OCI-LY1 (cell line): ENCODE results near the gene ZNF777.
"Not testable (repeated sequence)": the region's sequence is repeated elsewhere in the genome, so short reads cannot be mapped to it uniquely, and the experiment has no call there.

Experiments
- H2AFZ ChIP-seq: fragments of 200-600 bp; sonication (generic), shearing (Covaris generic); 2 replicates; pipeline ENCODE4 v1.6.0; 2014; ENCODE audit warnings: antibody characterized with exemption, mild to moderate bottlenecking, low read length
- H3F3A ChIP-seq: fragments of 200-600 bp; sonication (generic), shearing (Covaris generic); 2 replicates; pipeline ENCODE4 v1.6.0; 2014; ENCODE audit warnings: mild to moderate bottlenecking, antibody characterized with exemption, low read length, moderate library complexity; ENCODE audit not compliant: insufficient read depth
- H3K27ac ChIP-seq: fragments of 200-600 bp; sonication (generic); 2 replicates; pipeline ENCODE4 v1.5.1; 2014; ENCODE audit warnings: low read length, mixed run types, mild to moderate bottlenecking, low read depth; ENCODE audit not compliant: poor library complexity, severe bottlenecking
- H3K27me3 ChIP-seq: fragments of 200-600 bp; sonication (generic); 2 replicates; pipeline ENCODE4 v1.6.0; 2014; ENCODE audit warnings: antibody characterized with exemption, mild to moderate bottlenecking, low read length, moderate library complexity; ENCODE audit not compliant: insufficient read depth
- H3K36me3 ChIP-seq: fragments of 200-600 bp; sonication (generic); 2 replicates; pipeline ENCODE4 v1.6.1; 2014; ENCODE audit warnings: mild to moderate bottlenecking, antibody characterized with exemption, low read length, moderate library complexity, mixed read lengths; ENCODE audit not compliant: insufficient read depth
- H3K4me1 ChIP-seq: fragments of 200-600 bp; sonication (generic); 2 replicates; pipeline ENCODE4 v1.5.1; 2014; ENCODE audit warnings: mild to moderate bottlenecking, low read length, moderate library complexity; ENCODE audit not compliant: insufficient read depth, severe bottlenecking
- H3K4me2 ChIP-seq: fragments of 200-600 bp; sonication (generic), shearing (Covaris generic); 2 replicates; pipeline ENCODE4 v1.6.1; 2014; ENCODE audit warnings: low read length
- H3K4me3 ChIP-seq: fragments of 200-600 bp; sonication (generic); 2 replicates; pipeline ENCODE4 v1.5.1; 2014; ENCODE audit warnings: low read length, low read depth, mild to moderate bottlenecking, mixed read lengths; ENCODE audit not compliant: poor library complexity, severe bottlenecking
- H3K79me2 ChIP-seq: fragments of 200-600 bp; shearing (Covaris generic); 2 replicates; pipeline ENCODE4 v1.6.1; 2016; ENCODE audit warnings: mixed run types, low read length, mixed read lengths; ENCODE audit not compliant: insufficient read depth
- H3K9ac ChIP-seq: fragments of 200-600 bp; sonication (generic), shearing (Covaris generic); 2 replicates; pipeline ENCODE4 v1.6.1; 2014; ENCODE audit warnings: mild to moderate bottlenecking, low read length, mixed read lengths
- H3K9me2 ChIP-seq: fragments of 200-600 bp; sonication (generic), shearing (Covaris generic); 2 replicates; pipeline ENCODE4 v1.6.1; 2014; ENCODE audit warnings: low read depth, mild to moderate bottlenecking, low read length, mixed read lengths
- H3K9me3 ChIP-seq: fragments of 200-600 bp; shearing (Covaris generic); 2 replicates; pipeline ENCODE4 v1.6.1; 2014; ENCODE audit warnings: low read length, mixed read lengths
- H4K20me1 ChIP-seq: fragments of 200-600 bp; sonication (generic), shearing (Covaris generic); 2 replicates; pipeline ENCODE4 v1.6.0; 2016; ENCODE audit warnings: mild to moderate bottlenecking, low read length; ENCODE audit not compliant: insufficient read depth
- EZH2 ChIP-seq: fragments of 200-600 bp; sonication (generic), shearing (Covaris generic); IDR thresholded peaks from 2 replicates; pipeline ENCODE4 v1.8.0; 2017; ENCODE audit warnings: borderline replicate concordance, mixed run types, mild to moderate bottlenecking, antibody characterized with exemption, low read length, moderate library complexity, mixed read lengths
- TF ChIP-seq, protein P1 (sequence below): fragments of 200-600 bp; sonication (generic), shearing (Covaris generic); IDR thresholded peaks from 2 replicates; pipeline ENCODE4 v1.5.1; 2017; ENCODE audit warnings: mild to moderate bottlenecking, antibody characterized with exemption, low read length, moderate library complexity, mixed read lengths

Gene ZNF777

GRCh38 chr7:149404396-149404795 is 56.5 kb downstream of the ZNF777 start:
- Histone ChIP-seq H3K9me2 (no peaks in the 10 kb centered on the region), H3K9ac (no peak overlapping the region), H3K36me3 (no peaks in the 10 kb centered on the region), H3K79me2 (no peaks in the 10 kb centered on the region), H3K9me3 (no peaks in the 10 kb centered on the region), H3K4me3 (no peak overlapping the region), H3K27ac (no peak overlapping the region), H3F3A (no peaks in the 10 kb centered on the region), H3K4me1 (no peaks in the 10 kb centered on the region), H4K20me1 (no peaks in the 10 kb centered on the region), H3K4me2 (no peak overlapping the region), H2AFZ (no peak overlapping the region), H3K27me3 (no peaks in the 10 kb centered on the region; the same call in 1 of the 2 replicates)
- TF ChIP-seq, protein P1, sequence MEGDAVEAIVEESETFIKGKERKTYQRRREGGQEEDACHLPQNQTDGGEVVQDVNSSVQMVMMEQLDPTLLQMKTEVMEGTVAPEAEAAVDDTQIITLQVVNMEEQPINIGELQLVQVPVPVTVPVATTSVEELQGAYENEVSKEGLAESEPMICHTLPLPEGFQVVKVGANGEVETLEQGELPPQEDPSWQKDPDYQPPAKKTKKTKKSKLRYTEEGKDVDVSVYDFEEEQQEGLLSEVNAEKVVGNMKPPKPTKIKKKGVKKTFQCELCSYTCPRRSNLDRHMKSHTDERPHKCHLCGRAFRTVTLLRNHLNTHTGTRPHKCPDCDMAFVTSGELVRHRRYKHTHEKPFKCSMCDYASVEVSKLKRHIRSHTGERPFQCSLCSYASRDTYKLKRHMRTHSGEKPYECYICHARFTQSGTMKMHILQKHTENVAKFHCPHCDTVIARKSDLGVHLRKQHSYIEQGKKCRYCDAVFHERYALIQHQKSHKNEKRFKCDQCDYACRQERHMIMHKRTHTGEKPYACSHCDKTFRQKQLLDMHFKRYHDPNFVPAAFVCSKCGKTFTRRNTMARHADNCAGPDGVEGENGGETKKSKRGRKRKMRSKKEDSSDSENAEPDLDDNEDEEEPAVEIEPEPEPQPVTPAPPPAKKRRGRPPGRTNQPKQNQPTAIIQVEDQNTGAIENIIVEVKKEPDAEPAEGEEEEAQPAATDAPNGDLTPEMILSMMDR = no peak
- no peak for TF ChIP-seq EZH2

DNA sequence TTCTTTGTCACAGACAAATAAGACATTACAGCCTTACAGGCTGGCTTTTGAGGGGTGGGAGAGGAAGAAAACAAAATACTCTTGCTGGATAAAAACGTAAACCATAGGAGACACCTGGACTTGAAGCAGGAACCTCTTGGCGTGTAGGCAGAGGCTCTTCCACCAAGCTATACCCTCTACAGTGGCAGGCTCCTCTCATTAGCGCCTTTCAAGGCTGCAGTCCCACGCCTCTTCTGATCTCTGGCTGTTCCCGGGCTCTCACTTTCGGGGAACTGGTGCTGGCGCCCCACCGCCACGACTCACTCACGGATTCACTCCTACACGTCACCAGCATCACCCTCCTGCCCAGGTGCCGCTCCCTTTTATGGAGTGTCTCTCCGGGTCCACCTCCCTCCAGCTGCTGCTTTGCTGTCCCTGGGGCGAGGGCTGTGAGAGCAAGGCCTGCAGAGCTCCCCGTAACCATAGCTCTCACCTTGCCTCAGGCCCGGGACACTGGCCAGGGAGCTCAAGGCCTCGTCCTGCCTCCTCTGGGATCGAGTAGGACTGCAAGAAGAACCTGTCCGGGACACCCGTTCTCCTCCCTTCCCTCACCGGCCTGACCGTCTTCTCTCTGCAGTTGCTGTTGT is 62.6 kb downstream of the ZNF777 start:
- no peak overlapping the region for H3K4me2 ChIP-seq
- no peak overlapping the region for H3K27ac ChIP-seq
- no peak overlapping the region for H2AFZ ChIP-seq
- H3K79me2 ChIP-seq = no peaks in the 10 kb centered on the region
- no peak overlapping the region for H3K9ac ChIP-seq
- no peaks in the 10 kb centered on the region for H3K36me3 ChIP-seq
- no peaks in the 10 kb centered on the region for H3F3A ChIP-seq
- H3K4me3 ChIP-seq = no peak overlapping the region
- peaks cover 3% of the 10 kb centered on the region for H3K27me3 ChIP-seq
- TF ChIP-seq EZH2 = no peak
- TF ChIP-seq, protein P1 = no peak
- no peaks in the 10 kb centered on the region for H3K9me3 ChIP-seq
- H3K9me2 ChIP-seq = no peaks in the 10 kb centered on the region
- H3K4me1 ChIP-seq = no peaks in the 10 kb centered on the region
- no peaks in the 10 kb centered on the region for H4K20me1 ChIP-seq

GRCh38 chr7:149397470-149398043 is 63.3 kb downstream of the ZNF777 start:
- Histone ChIP-seq H3K4me1 (no peaks in the 10 kb centered on the region), H3K79me2 (no peaks in the 10 kb centered on the region), H3K27me3 (peaks cover 3% of the 10 kb centered on the region), H3K36me3 (no peaks in the 10 kb centered on the region), H3K4me3 (no peak overlapping the region), H3K9ac (no peak overlapping the region), H3K27ac (no peak overlapping the region), H3K9me2 (no peaks in the 10 kb centered on the region), H4K20me1 (no peaks in the 10 kb centered on the region), H3K4me2 (no peak overlapping the region), H3F3A (no peaks in the 10 kb centered on the region), H3K9me3 (no peaks in the 10 kb centered on the region), H2AFZ (no peak overlapping the region)
- TF ChIP-seq, protein P1 = no peak
- TF ChIP-seq EZH2 = no peak

- not testable (repeated sequence) for H3K27ac ChIP-seq, H3K9me2 ChIP-seq
Measured at GRCh38 chr7:149388550-149389335, 72.1 kb downstream of the ZNF777 start.

DNA sequence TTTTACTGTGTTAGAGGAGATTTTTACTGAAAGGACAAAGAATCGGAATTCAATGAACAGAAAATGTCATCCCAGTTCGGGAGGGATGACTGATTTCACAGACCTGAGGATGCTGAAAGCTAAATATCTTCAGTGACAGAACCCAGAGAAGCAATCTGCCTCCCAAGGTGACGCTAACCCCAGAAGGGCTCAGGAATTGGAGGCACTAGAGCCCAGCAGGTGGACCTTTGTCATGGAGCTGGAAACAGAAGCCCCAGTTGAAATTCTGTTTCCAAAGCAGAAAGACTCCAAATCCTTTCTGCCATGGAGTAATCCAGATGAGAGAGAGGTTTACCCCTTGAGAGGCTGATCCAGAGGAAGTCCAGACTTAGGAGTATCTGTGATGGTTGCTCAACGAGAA is 74.3 kb downstream of the ZNF777 start:
- H3K4me2 ChIP-seq, H3K27ac ChIP-seq, H3K4me3 ChIP-seq, H3K9me2 ChIP-seq, H2AFZ ChIP-seq, H3K9ac ChIP-seq, H3F3A ChIP-seq, H3K27me3 ChIP-seq, H3K79me2 ChIP-seq, H3K4me1 ChIP-seq, H3K9me3 ChIP-seq, H4K20me1 ChIP-seq, H3K36me3 ChIP-seq: not testable (repeated sequence)

More at GRCh38 chr7:149388550-149389335, 72.1 kb downstream of the ZNF777 start:
- not testable (repeated sequence) for H3K9ac ChIP-seq, H3K79me2 ChIP-seq, H3K9me3 ChIP-seq, H4K20me1 ChIP-seq, H3K27me3 ChIP-seq, H3F3A ChIP-seq, H3K4me1 ChIP-seq, H3K4me3 ChIP-seq, H3K36me3 ChIP-seq, H3K4me2 ChIP-seq, H2AFZ ChIP-seq
